ENCODE results near the gene RPL13. TPM values are rescaled to one million over a fixed set of nuclear protein-coding genes. Genes with fewer than 3 reads are reported as not detected.
A peak's percentile ranks its signal among the peaks of the same experiment; 100 is the strongest.

Gene RPL13
- total RNA-seq (1,000 to 10,000 TPM; 2,239 to 5,631 (median 5,332) TPM), polyA plus RNA-seq (1,000 to 10,000 TPM; 6,375 to 8,810 TPM), total RNA-seq (2,318 reads per million, percentile 100 among the genes with 10 or more reads in this experiment)

GRCh38 chr16:89560378-89561141 is at the start of gene RPL13:
TSS of gene RPL13 (plus strand) at chr16:89560682. CDS start at chr16:89560960, 278 bp downstream.
- H3K4me1 ChIP-seq (ENCODE audit: control insufficient read depth in 2 of 2, insufficient read depth in 2 of 2, low read length in 2 of 2), result peaks cover 24 to 42% of the 10 kb centered on the region in 2 donors
- CTCF ChIA-PET, result no interaction called here
- H3K4me3 Mint-ChIP-seq, result peak within 1 kb of the TSS; percentile 85 to 99 (median 96)
- peak within 1 kb of the TSS; percentile 97 for H3K4me3 ChIP-seq (ENCODE audit: low read length)
- intact Hi-C loops (cut with micrococcal nuclease), result loop anchor here (1.0 to 5.0 kb wide), 19 partner anchors 11 to 1608 kb away; partner anchors contain the start of genes ANKRD11 (in 2 of the 2), SPG7 (in 2 of the 2), BANP (in 1 of the 2) and CDH15 (in 1 of the 2)
- peaks cover 33 to 63% (median 55%) of the 10 kb centered on the region in 7 donors for H3K4me1 Mint-ChIP-seq
- H3K27me3 Mint-ChIP-seq, result no peaks in the 10 kb centered on the region
- no peaks in the 10 kb centered on the region for H3K9me3 ChIP-seq (ENCODE audit: control insufficient read depth in 2 of 3, low read length in 3 of 3)
- H3K27me3 ChIP-seq (ENCODE audit: control insufficient read depth in 2 of 2, insufficient read depth in 2 of 2, low read length in 2 of 2), result no peaks in the 10 kb centered on the region
- peaks cover 16 to 59% (median 26%) of the 10 kb centered on the region in 3 experiments for H3K36me3 ChIP-seq (ENCODE audit: control insufficient read depth in 2 of 3, insufficient read depth in 3 of 3, low read length in 3 of 3)
- peak within 1 kb of the TSS; percentile 92 to 99 (median 98) for H3K27ac Mint-ChIP-seq
- peak within 1 kb of the TSS; percentile 87 for H3K27ac ChIP-seq (ENCODE audit: low read depth, low read length)
- POLR2A ChIA-PET, result interaction anchor here (0.6 to 2.2 kb wide), 10 partner anchors 8 to 245 kb away, joined by 3 to 10 read pairs (median 5); partner anchors contain the start of genes CPNE7 and SPG7
- ATAC-seq (peak; percentile 96), DNase-seq (peak; percentile 79 to 95 (median 92))
- peaks cover 11 to 40% (median 15%) of the 10 kb centered on the region in 5 donors for H3K36me3 Mint-ChIP-seq
- peaks cover 0 to 3% (median 0%) of the 10 kb centered on the region in 11 donors for H3K9me3 Mint-ChIP-seq

DNA sequence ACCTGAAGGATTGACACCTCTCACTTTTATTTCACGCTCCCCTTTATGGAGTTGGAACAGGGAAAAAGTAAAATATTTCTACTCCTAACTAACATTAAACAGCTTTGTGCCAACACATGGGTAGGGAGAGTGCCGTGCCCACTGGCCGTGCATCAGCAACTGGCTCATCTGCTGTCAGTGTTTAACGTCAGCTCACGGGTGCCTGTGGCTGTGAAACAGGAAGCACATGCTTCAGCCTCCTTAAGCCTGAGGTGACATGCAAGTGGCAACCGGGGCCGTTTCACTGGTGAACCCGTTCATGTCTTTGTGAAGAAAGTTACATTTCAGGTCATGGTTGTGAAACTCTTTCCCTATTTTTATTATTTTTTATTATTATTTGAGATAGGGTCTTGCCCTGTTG is 49.1 kb upstream of the RPL13 start:
- Histone ChIP-seq H3K4me3 (ENCODE audit: low read length) (no peak overlapping the region), H3K36me3 (ENCODE audit: control insufficient read depth in 2 of 3, insufficient read depth in 3 of 3, low read length in 3 of 3) (peaks cover 4 to 46% (median 16%) of the 10 kb centered on the region in 3 experiments), H3K4me1 (ENCODE audit: control insufficient read depth in 2 of 2, insufficient read depth in 2 of 2, low read length in 2 of 2) (peaks cover 15 to 19% of the 10 kb centered on the region in 2 donors), H3K27me3 (ENCODE audit: control insufficient read depth in 2 of 2, insufficient read depth in 2 of 2, low read length in 2 of 2) (no peaks in the 10 kb centered on the region), H3K9me3 (ENCODE audit: control insufficient read depth in 2 of 3, low read length in 3 of 3) (no peaks in the 10 kb centered on the region), H3K27ac (ENCODE audit: low read depth, low read length) (no peak overlapping the region)
- intact Hi-C loops (cut with micrococcal nuclease), result no loop called here
- no peak for DNase-seq
- Mint-ChIP-seq H3K4me1 (peaks cover 0 to 33% (median 15%) of the 10 kb centered on the region in 7 donors), H3K4me3 (peak overlapping the region in 3 of 10 donors; percentile 23 to 44 (median 34)), H3K36me3 (peaks cover 0 to 13% (median 5%) of the 10 kb centered on the region in 5 donors), H3K9me3 (peaks cover 0 to 5% (median 0%) of the 10 kb centered on the region in 11 donors), H3K27me3 (no peaks in the 10 kb centered on the region), H3K27ac (peak overlapping the region in 1 of 9 donors; percentile 67)
- no peak for ATAC-seq
- CTCF ChIA-PET, result no interaction called here
- POLR2A ChIA-PET, result interaction anchor here (1.0 to 1.6 kb wide), 2 partner anchors 21 to 52 kb away, joined by 4 read pairs; no protein-coding TSS in a partner anchor

DNA sequence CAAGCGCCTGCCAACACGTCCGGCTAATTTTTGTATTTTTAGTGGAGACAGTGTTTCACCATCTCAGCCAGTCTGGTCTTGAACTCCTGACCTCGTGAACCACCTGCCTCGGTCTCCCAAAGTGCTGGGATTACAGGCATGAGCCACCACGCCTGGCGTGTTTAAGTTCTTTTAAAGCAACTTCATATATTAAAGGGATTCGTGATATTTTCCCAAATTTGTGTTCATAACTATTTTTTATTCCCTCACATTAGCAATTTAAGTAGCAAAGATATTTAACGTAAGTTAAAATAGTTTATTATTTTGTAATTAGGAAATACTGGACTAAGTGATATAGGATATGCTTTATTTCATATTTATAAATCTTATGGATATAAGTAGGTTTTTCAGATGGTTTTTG is 48.0 kb upstream of the RPL13 start:
- H3K4me1 ChIP-seq (ENCODE audit: control insufficient read depth in 2 of 2, insufficient read depth in 2 of 2, low read length in 2 of 2), result peaks cover 4 to 11% of the 10 kb centered on the region in 2 donors
- no peak overlapping the region for H3K27ac ChIP-seq (ENCODE audit: low read depth, low read length)
- no peaks in the 10 kb centered on the region for H3K9me3 ChIP-seq (ENCODE audit: control insufficient read depth in 2 of 3, low read length in 3 of 3)
- POLR2A ChIA-PET, result interaction anchor here (0.6 to 1.3 kb wide), 2 partner anchors 25 to 143 kb away, joined by 4 read pairs; no protein-coding TSS in a partner anchor
- no peaks in the 10 kb centered on the region for H3K27me3 Mint-ChIP-seq
- intact Hi-C loops (cut with micrococcal nuclease), result no loop called here
- no peak for DNase-seq
- peaks cover 0 to 5% (median 0%) of the 10 kb centered on the region in 11 donors for H3K9me3 Mint-ChIP-seq
- H3K36me3 Mint-ChIP-seq, result peaks cover 0 to 19% (median 8%) of the 10 kb centered on the region in 5 donors
- H3K4me3 Mint-ChIP-seq, result no peak overlapping the region
- no peak overlapping the region for H3K4me3 ChIP-seq (ENCODE audit: low read length)
- H3K36me3 ChIP-seq (ENCODE audit: control insufficient read depth in 2 of 3, insufficient read depth in 3 of 3, low read length in 3 of 3), result peaks cover 4 to 53% (median 21%) of the 10 kb centered on the region in 3 experiments
- no peak for ATAC-seq
- H3K27me3 ChIP-seq (ENCODE audit: control insufficient read depth in 2 of 2, insufficient read depth in 2 of 2, low read length in 2 of 2), result no peaks in the 10 kb centered on the region
- H3K27ac Mint-ChIP-seq, result no peak overlapping the region
- CTCF ChIA-PET, result no interaction called here
- peaks cover 0 to 28% (median 12%) of the 10 kb centered on the region in 7 donors for H3K4me1 Mint-ChIP-seq

- intact Hi-C loops (cut with micrococcal nuclease), result no loop called here
- no peaks in the 10 kb centered on the region for H3K27me3 ChIP-seq (ENCODE audit: control insufficient read depth in 2 of 2, insufficient read depth in 2 of 2, low read length in 2 of 2)
- no peak overlapping the region for H3K27ac Mint-ChIP-seq
- no peak overlapping the region for H3K4me3 ChIP-seq (ENCODE audit: low read length)
- ChIA-PET POLR2A (interaction anchor here (0.9 kb wide), 1 partner anchor 71 kb away, joined by 3 read pairs; no protein-coding TSS in a partner anchor), CTCF (interaction anchor here (0.6 to 0.8 kb wide), 2 partner anchors 183 to 300 kb away, joined by 3 to 4 read pairs; no protein-coding TSS in a partner anchor)
- ATAC-seq (no peak), DNase-seq (no peak)
- H3K9me3 ChIP-seq (ENCODE audit: control insufficient read depth in 2 of 3, low read length in 3 of 3), result no peaks in the 10 kb centered on the region
- H3K9me3 Mint-ChIP-seq, result peaks cover 0 to 1% (median 0%) of the 10 kb centered on the region in 11 donors
- no peak overlapping the region for H3K27ac ChIP-seq (ENCODE audit: low read depth, low read length)
- H3K36me3 Mint-ChIP-seq, result peaks cover 11 to 45% (median 19%) of the 10 kb centered on the region in 5 donors
- no peak overlapping the region for H3K4me3 Mint-ChIP-seq
- no peaks in the 10 kb centered on the region for H3K4me1 ChIP-seq (ENCODE audit: control insufficient read depth in 2 of 2, insufficient read depth in 2 of 2, low read length in 2 of 2)
- peaks cover 0 to 12% (median 7%) of the 10 kb centered on the region in 7 donors for H3K4me1 Mint-ChIP-seq
- H3K36me3 ChIP-seq (ENCODE audit: control insufficient read depth in 2 of 3, insufficient read depth in 3 of 3, low read length in 3 of 3), result peaks cover 4 to 80% (median 14%) of the 10 kb centered on the region in 3 experiments
- H3K27me3 Mint-ChIP-seq, result no peaks in the 10 kb centered on the region
These were observed 43.4 kb upstream of the RPL13 start for GRCh38 chr16:89517128-89517527.

DNA sequence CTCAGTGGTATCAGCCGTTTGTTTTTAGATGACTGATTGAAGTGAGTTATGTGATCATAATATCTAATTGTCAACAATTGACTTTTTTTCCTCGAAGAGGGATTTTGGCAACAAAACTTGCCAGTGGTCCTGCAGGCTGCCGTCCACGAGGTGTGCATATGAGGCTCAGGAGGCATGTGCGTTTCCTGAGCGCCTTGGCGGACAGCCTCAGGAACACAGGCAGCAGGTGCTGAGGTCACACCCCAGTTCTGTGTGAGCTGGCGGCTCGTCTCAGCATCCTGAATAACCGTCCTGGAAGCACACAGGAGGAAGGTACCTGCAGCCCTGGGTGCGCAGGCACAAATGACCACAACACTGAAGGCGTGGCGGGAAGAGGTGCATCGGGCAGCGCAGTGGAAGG is 40.6 kb upstream of the RPL13 start:
- no peaks in the 10 kb centered on the region for H3K9me3 ChIP-seq (ENCODE audit: control insufficient read depth in 2 of 3, low read length in 3 of 3)
- POLR2A ChIA-PET, result no interaction called here
- H3K27ac ChIP-seq (ENCODE audit: low read depth, low read length), result no peak overlapping the region
- Mint-ChIP-seq H3K4me3 (no peak overlapping the region), H3K4me1 (peaks cover 0 to 16% (median 9%) of the 10 kb centered on the region in 7 donors), H3K9me3 (peaks cover 0 to 1% (median 0%) of the 10 kb centered on the region in 11 donors), H3K27ac (no peak overlapping the region), H3K36me3 (peaks cover 11 to 56% (median 17%) of the 10 kb centered on the region in 5 donors), H3K27me3 (no peaks in the 10 kb centered on the region)
- peaks cover 0 to 85% (median 21%) of the 10 kb centered on the region in 3 experiments for H3K36me3 ChIP-seq (ENCODE audit: control insufficient read depth in 2 of 3, insufficient read depth in 3 of 3, low read length in 3 of 3)
- DNase-seq (no peak), ATAC-seq (no peak)
- intact Hi-C loops (cut with micrococcal nuclease), result no loop called here
- H3K4me3 ChIP-seq (ENCODE audit: low read length), result no peak overlapping the region
- no peaks in the 10 kb centered on the region for H3K27me3 ChIP-seq (ENCODE audit: control insufficient read depth in 2 of 2, insufficient read depth in 2 of 2, low read length in 2 of 2)
- H3K4me1 ChIP-seq (ENCODE audit: control insufficient read depth in 2 of 2, insufficient read depth in 2 of 2, low read length in 2 of 2), result no peaks in the 10 kb centered on the region
- CTCF ChIA-PET, result no interaction called here

GRCh38 chr16:89522287-89522686 is 38.2 kb upstream of the RPL13 start:
- H3K9me3 ChIP-seq (ENCODE audit: control insufficient read depth in 2 of 3, low read length in 3 of 3), result no peaks in the 10 kb centered on the region
- H3K27me3 ChIP-seq (ENCODE audit: control insufficient read depth in 2 of 2, insufficient read depth in 2 of 2, low read length in 2 of 2), result no peaks in the 10 kb centered on the region
- H3K4me1 ChIP-seq (ENCODE audit: control insufficient read depth in 2 of 2, insufficient read depth in 2 of 2, low read length in 2 of 2), result no peaks in the 10 kb centered on the region
- ATAC-seq (no peak), DNase-seq (no peak)
- Mint-ChIP-seq H3K27me3 (no peaks in the 10 kb centered on the region), H3K4me3 (no peak overlapping the region), H3K9me3 (peaks cover 0 to 1% (median 0%) of the 10 kb centered on the region in 11 donors), H3K36me3 (peaks cover 15 to 64% (median 21%) of the 10 kb centered on the region in 5 donors), H3K27ac (no peak overlapping the region), H3K4me1 (peaks cover 0 to 16% (median 9%) of the 10 kb centered on the region in 7 donors)
- ChIA-PET POLR2A (interaction anchor here (1.3 kb wide), 1 partner anchor 13 kb away, joined by 3 read pairs; no protein-coding TSS in a partner anchor), CTCF (no interaction called here)
- intact Hi-C loops (cut with micrococcal nuclease), result no loop called here
- no peak overlapping the region for H3K4me3 ChIP-seq (ENCODE audit: low read length)
- H3K27ac ChIP-seq (ENCODE audit: low read depth, low read length), result no peak overlapping the region
- H3K36me3 ChIP-seq (ENCODE audit: control insufficient read depth in 2 of 3, insufficient read depth in 3 of 3, low read length in 3 of 3), result peaks cover 16 to 98% (median 21%) of the 10 kb centered on the region in 3 experiments

Measured in naive thymus-derived CD4-positive, alpha-beta T cell (primary cell).